Activated naive CD4-positive, alpha-beta T cell treated with anti-CD3 and anti-CD28 coated beads, Interleukin-2, amount 10 ng/mL, durations not matched to agents 7 days and 5 days (primary cell): Measurements from ENCODE around the gene RPS16.

ENCODE experiments used
- CTCF ChIA-PET: fragments of 350-600 bp; sonication (Branson Sonifier 250); formaldehyde crosslinking; loops from one replicate; lab custom pipeline; 2021; ENCODE audit warnings: antibody characterized with exemption; lab: Charles Lee
- DNase-seq: peaks from one replicate; pipeline ENCODE4 v3.0.0-alpha.2; 2020
- H3K27ac Mint-ChIP-seq: one replicate; pipeline ENCODE4 v1.8.0; 2021; ENCODE audit warnings: mild to moderate bottlenecking, moderate library complexity, mixed read lengths
- H3K27me3 Mint-ChIP-seq: one replicate; pipeline ENCODE4 v1.8.0; 2021; ENCODE audit warnings: mild to moderate bottlenecking, mixed read lengths
- H3K36me3 Mint-ChIP-seq: one replicate; pipeline ENCODE4 v1.8.0; 2021; ENCODE audit warnings: mixed read lengths
- H3K4me1 Mint-ChIP-seq: one replicate; pipeline ENCODE4 v1.8.0; 2021; ENCODE audit warnings: mixed read lengths
- H3K4me3 Mint-ChIP-seq: one replicate; pipeline ENCODE4 v1.8.0; 2021; ENCODE audit warnings: mild to moderate bottlenecking, moderate library complexity, mixed read lengths
- H3K9me3 Mint-ChIP-seq: one replicate; pipeline ENCODE4 v1.8.0; 2021; ENCODE audit warnings: mixed read lengths

RPS16 gene

DNA sequence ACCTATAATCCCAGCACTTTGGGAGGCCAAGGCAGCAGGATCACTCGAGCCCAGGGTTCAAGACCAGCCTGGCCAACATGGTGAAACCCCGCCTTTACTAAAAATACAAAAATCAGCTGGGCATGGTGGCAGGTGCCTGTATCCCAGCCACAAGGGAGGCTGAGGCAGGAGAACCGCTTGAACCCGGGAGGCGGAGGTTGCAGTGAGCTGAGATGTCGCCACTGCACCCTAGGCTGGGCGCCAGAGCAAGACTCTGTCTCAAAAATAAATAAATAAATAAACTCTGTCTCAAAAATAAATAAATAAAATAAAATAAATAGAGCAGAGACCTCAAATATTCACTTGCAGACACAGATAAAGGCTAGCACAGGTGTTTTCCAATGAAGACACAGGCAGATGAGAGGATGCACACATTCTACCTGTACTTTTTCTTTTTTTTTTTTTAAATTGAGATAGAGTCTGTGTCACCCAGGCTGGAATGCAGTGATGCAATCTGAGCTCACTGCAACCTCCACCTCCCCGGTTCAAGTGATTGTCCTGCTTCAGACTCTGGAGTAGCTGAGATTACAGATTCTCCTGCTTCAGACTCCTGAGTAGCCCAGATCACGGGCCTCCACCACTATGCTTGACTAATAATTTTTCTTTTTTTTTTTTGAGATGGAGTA lies 2.7 kb upstream of the RPS16 start:
- no peak for DNase-seq
- H3K4me1 Mint-ChIP-seq: peaks cover 46% of the 10 kb centered on the region
- H3K27me3 Mint-ChIP-seq: peaks cover 18% of the 10 kb centered on the region
- H3K9me3 Mint-ChIP-seq: no peaks in the 10 kb centered on the region
- no peak overlapping the region for H3K4me3 Mint-ChIP-seq
- H3K36me3 Mint-ChIP-seq: peaks cover 24% of the 10 kb centered on the region
- CTCF ChIA-PET: interaction anchor here (0.7 to 4.3 kb wide), 2 partner anchors 95 to 110 kb away, joined by 6 to 53 read pairs; partner anchors contain the start of gene EID2B
- H3K27ac Mint-ChIP-seq: no peak overlapping the region

DNA sequence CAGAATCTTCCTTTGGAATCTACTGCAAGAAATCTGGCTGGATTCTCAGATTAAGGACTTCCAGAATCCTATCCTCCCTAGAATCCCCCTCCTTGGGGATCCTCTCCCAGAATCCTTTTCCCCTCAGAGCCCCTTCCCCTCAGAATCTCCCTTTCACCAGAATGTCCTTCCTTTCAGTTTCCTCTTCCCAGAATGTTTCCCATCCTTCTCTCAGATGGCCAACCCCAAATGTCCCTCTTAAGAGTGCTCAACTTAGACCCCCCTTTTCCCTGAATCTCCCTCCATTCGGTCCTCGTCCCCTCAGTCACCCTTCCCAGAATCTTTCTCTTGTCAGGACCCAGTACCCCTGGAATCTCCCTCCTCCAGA lies 584 bp upstream of the RPS16 start:
- H3K27me3 Mint-ChIP-seq: peaks cover 18% of the 10 kb centered on the region
- H3K27ac Mint-ChIP-seq: peak overlapping the region; percentile 99
- CTCF ChIA-PET: interaction anchor here (0.9 to 1.8 kb wide), 6 partner anchors 12 to 96 kb away, joined by 3 to 8 read pairs (median 4); partner anchors contain the start of genes EID2B and PLEKHG2
- H3K4me3 Mint-ChIP-seq: peak overlapping the region; percentile 100
- H3K36me3 Mint-ChIP-seq: peaks cover 34% of the 10 kb centered on the region
- H3K4me1 Mint-ChIP-seq: peaks cover 57% of the 10 kb centered on the region
- no peaks in the 10 kb centered on the region for H3K9me3 Mint-ChIP-seq
- no peak for DNase-seq

DNA sequence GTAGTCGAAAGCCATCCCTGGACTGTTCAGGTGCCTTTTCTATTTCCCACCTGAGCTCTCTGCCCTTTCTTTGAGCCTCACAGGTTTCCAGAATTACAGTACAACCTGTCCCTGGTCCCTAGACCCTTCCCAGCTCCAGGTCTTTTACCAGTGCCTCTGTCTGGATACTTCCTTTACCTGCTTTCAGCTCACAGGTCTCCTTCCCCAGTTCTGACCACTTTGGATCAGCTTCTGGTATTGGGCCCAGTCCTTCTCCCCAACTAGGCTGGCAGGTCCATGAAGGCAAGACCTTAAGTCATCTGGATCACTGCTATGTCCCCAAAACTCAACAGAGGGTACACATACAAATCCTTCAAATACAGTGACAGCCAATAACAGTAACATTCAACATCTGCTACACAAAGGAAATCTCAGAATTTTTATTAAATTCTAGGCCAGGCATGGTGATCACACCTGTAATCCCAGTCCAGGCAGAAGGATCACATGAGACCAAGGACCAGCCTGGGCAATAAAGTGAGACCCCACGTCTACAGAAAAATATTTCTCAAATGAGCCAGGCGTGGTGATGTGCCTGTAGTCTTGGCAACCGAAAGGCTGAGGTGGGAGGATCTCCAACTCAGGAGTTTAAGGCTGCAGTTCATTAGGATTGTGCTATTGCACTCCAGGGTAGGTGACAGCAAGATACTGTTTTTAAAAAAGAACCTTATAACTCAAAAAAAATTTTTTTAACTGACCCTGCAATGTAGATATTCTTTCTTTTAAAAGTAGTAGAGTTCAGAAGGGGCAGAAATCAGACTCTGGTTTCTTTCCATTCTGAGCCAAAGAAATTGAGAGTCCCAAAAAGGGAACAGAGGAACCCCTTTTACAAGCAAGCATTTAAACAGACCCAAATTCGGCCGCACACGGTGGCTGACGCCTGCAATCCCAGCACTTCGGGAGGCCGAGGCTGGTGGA lies 1.3 kb downstream of the RPS16 start:
- Mint-ChIP-seq H3K27me3 (peaks cover 18% of the 10 kb centered on the region), H3K4me3 (peak overlapping the region; percentile 100), H3K4me1 (peaks cover 57% of the 10 kb centered on the region), H3K9me3 (no peaks in the 10 kb centered on the region), H3K36me3 (peaks cover 37% of the 10 kb centered on the region), H3K27ac (peak overlapping the region; percentile 99)
- DNase-seq: no peak
- CTCF ChIA-PET: interaction anchor here (0.8 to 1.8 kb wide), 4 partner anchors 10 to 75 kb away, joined by 3 to 8 read pairs (median 4); partner anchors contain the start of gene PLEKHG2

DNA sequence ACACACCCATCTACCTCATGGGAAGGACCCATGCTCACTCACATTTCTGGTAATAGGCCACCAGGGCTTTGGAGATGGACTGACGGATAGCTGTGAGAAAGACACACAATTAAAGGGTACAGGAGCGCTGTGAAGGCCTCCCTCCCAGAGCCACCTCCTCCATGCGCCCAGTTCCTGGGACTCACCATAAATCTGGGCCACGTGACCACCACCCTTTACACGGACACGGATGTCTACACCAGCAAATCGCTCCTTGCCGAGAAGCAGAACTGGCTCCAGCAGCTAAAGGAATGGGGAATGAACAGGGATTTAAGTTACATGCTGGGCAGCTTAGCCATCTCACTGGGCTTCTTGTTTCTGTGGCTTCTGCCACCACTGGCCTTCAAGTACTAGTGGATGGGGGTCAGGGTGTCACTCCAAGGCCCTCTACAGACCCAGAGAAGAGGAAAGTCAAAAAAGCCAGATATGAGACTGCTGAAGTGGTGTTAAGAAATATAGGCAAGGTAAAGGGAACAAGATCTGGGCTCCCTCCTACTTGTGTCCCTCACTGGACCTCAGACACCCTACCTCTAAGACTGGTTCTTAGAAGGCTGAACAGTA lies 2.2 kb downstream of the RPS16 start:
- DNase-seq: no peak
- peaks cover 57% of the 10 kb centered on the region for H3K4me1 Mint-ChIP-seq
- H3K9me3 Mint-ChIP-seq: no peaks in the 10 kb centered on the region
- CTCF ChIA-PET: no interaction called here
- H3K27me3 Mint-ChIP-seq: peaks cover 18% of the 10 kb centered on the region
- no peak overlapping the region for H3K27ac Mint-ChIP-seq
- H3K36me3 Mint-ChIP-seq: peaks cover 37% of the 10 kb centered on the region
- peak overlapping the region; percentile 18 for H3K4me3 Mint-ChIP-seq

DNA sequence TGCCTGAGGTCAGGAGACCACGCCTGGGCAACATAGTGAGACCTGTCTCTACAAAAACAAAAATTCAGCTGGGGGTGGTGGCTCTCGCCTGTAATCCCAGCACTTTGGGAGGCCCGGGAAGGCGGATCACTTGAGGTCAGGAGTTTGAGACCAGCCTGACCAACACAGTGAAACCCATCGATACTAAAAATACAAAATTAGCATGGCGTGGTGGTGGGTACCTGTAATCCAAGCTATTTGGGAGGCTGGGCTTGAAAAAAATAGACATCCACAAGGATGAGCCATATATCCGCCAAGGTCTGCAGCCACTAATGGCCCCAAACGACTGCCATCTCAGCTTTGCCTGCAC lies 3.1 kb downstream of the RPS16 start:
- Mint-ChIP-seq H3K27me3 (peaks cover 17% of the 10 kb centered on the region), H3K9me3 (no peaks in the 10 kb centered on the region), H3K4me1 (peaks cover 57% of the 10 kb centered on the region), H3K4me3 (no peak overlapping the region), H3K27ac (peak overlapping the region; percentile 49), H3K36me3 (peaks cover 37% of the 10 kb centered on the region)
- CTCF ChIA-PET: interaction anchor here (1.0 to 2.0 kb wide), 2 partner anchors 19 to 35 kb away, joined by 3 to 4 read pairs; no protein-coding TSS in a partner anchor
- DNase-seq: no peak

DNA sequence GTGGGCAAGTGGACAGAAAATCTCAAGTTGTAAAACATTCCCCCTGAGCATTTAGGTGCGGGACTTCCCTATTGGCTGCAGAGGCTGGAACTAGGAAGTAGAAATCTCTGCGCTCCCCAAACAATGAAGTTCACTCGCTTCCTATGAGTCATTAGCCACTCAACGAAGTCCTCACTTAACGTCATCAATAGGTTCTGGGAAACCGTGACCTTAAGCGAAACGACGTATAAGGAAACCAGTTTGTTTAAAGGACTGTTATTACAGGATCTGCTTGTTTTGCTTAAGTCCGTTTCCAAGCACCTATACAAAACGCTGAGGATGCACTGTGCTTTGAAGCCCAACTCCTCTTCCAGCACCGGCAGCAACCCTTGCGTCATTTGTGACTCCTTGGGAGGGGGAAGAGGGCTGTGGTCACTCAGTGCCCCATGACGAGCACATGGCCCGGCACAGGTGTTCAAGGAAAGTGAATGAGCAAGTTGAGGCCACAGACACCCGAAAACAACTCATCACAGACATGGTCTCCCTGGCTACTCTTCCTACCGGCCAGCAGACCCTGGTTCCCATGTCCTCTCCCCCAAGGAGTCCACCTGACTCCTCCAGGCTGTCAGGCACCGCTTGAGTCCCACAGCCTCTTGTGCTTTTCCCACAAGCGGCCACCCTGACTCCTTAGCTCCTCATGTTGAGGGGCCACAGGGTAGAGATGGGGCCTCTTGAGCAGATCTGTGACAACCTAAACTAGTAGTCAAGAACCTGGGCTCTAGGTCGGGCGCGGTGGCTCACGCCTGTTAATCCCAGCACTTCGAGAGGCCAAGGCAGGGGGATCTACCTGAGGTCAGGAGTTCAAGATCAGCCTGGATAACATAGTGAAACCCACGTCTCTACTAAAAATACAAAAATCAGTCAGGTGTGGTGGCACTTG lies 4.8 kb downstream of the RPS16 start:
- Mint-ChIP-seq H3K4me1 (peaks cover 44% of the 10 kb centered on the region), H3K27me3 (peaks cover 3% of the 10 kb centered on the region), H3K36me3 (peaks cover 35% of the 10 kb centered on the region), H3K9me3 (no peaks in the 10 kb centered on the region), H3K4me3 (no peak overlapping the region), H3K27ac (peak overlapping the region; percentile 86)
- peak; percentile 49 for DNase-seq
- CTCF ChIA-PET: interaction anchor here (2.0 kb wide), 1 partner anchor 17 kb away, joined by 4 read pairs; no protein-coding TSS in a partner anchor

DNA sequence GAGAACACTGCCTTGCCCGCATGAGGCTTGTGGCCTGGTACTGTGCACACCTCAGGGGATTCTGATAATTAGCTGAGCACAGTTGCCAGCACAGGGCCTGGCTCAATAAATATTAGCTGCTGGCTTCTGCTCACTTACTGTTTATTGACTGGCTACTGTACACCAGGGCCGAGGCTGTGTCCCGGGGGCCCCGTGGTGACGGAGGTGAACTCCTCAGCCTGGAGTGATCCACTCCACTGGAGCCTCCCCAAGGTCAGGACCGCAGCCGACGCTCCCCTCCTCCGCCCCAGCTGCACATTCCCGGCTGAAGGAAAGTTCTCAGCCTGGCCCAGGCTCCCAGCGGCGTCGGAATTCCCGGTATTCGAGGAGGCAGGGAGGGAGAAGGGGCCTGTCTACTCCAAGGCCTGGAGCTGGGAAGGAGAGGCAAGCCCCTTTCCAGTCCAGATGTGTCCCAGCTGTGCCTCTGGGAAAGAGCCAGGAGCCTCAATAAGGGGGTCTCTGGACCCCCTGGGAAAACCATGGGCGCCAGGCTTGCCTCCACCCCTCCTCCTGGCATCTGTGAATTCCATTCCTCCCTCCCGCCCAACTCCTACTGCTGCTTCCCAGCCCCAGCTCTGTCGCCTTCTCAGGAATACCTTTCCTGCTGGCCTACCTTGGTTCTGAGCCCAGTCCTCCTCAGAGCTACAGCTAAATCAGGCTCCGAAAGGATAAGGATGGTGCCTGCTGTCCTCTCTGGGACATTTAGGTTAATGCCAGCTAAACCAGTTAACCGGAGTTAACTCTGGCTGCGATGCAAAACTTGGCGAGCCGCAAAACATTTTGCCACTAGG lies 7.3 kb downstream of the RPS16 start:
- DNase-seq: no peak
- CTCF ChIA-PET: interaction anchor here (1.2 kb wide), 1 partner anchor 30 kb away, joined by 6 read pairs; no protein-coding TSS in a partner anchor
- Mint-ChIP-seq H3K4me3 (no peak overlapping the region), H3K36me3 (peaks cover 21% of the 10 kb centered on the region), H3K27ac (no peak overlapping the region), H3K4me1 (peaks cover 22% of the 10 kb centered on the region), H3K27me3 (no peaks in the 10 kb centered on the region), H3K9me3 (no peaks in the 10 kb centered on the region)

DNA sequence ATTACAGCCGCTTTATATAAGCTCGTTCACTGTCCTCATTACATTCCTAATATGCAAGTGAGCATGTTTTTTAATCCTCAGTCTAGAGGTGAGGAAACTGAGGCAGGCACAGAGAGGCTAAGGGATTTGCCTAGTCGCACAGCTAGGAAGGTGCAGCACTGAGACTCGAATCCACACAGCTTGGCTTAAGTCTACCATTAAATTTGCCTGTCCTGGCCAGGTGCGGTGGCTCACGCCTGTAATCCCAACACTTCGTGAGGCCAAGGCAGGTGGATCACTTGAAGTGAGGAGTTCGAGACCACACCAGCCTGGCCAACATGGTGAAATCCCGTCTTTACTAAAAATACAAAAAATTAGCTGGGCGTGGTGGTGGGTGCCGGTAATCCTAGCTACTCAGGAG lies 8.0 kb downstream of the RPS16 start:
- Mint-ChIP-seq H3K27me3 (no peaks in the 10 kb centered on the region), H3K27ac (no peak overlapping the region), H3K4me3 (no peak overlapping the region), H3K36me3 (peaks cover 18% of the 10 kb centered on the region), H3K4me1 (peaks cover 14% of the 10 kb centered on the region), H3K9me3 (no peaks in the 10 kb centered on the region)
- no peak for DNase-seq
- CTCF ChIA-PET: interaction anchor here (1.2 kb wide), 1 partner anchor 29 kb away, joined by 6 read pairs; no protein-coding TSS in a partner anchor

DNA sequence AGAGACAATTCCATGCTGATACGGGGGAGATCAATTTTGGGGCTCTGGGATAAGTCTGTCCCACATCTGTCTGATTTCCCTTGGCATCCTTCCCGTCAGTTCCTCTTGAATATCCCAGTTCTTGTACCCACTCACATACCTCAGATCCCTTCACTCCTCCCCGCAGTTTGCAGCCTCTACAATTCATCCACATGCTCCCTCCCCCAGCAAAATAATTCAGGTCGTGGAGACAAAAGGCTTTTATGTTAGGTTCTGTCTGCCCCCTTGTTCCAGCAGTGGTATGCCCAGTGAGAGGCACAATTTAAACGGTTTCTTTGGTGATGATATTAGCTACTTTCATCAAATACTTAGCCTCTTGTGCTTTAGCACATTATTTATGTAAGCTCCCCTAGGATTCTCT lies 9.6 kb downstream of the RPS16 start:
- peaks cover 16% of the 10 kb centered on the region for H3K36me3 Mint-ChIP-seq
- H3K4me1 Mint-ChIP-seq: peaks cover 9% of the 10 kb centered on the region
- H3K9me3 Mint-ChIP-seq: no peaks in the 10 kb centered on the region
- H3K4me3 Mint-ChIP-seq: no peak overlapping the region
- no peaks in the 10 kb centered on the region for H3K27me3 Mint-ChIP-seq
- no peak overlapping the region for H3K27ac Mint-ChIP-seq
- no peak for DNase-seq
- CTCF ChIA-PET: no interaction called here

DNA sequence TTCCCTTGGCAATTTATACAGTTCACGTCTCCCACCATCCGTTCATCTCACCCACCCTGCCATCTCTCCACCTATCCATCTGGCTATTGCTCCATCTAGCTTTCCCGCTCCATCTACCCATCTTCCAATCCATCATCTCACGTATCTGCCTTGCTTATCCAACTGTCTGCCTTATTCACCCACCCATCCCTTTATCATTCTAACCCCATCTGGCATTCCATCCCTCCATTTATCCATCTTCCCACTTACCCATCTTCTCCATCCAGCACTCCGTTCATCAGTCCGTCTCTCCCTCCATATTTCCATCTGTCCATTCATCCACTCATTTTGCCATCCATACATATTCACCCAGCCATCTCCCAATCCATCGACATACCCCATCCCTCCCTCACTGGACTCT lies 10.0 kb downstream of the RPS16 start:
- Mint-ChIP-seq H3K4me3 (no peak overlapping the region), H3K27me3 (no peaks in the 10 kb centered on the region), H3K9me3 (no peaks in the 10 kb centered on the region), H3K4me1 (peaks cover 5% of the 10 kb centered on the region), H3K36me3 (peaks cover 14% of the 10 kb centered on the region), H3K27ac (no peak overlapping the region)
- CTCF ChIA-PET: no interaction called here
- no peak for DNase-seq

DNA sequence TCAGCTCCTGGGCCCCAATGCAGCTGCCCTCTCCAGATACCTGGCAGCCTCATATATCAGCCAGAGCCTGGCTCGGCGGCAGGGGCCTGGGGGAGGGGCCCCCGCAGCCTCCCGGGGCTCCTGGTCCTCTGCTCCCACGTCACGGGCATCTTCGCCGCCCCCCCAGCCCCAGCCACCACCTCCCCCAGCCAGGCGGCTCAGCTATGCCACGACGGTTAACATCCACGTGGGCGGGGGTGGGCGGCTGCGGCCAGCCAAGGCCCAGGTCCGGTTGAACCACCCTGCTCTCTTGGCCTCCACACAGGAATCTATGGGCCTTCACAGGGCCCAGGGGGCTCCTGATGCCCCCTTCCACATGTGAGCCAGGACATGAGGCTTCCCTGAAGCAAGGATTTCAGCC lies 10.8 kb downstream of the RPS16 start:
- CTCF ChIA-PET: interaction anchor here (1.9 kb wide), 1 partner anchor 10 kb away, joined by 4 read pairs; the partner anchor contains the start of gene RPS16
- Mint-ChIP-seq H3K27ac (no peak overlapping the region), H3K4me3 (no peak overlapping the region), H3K27me3 (no peaks in the 10 kb centered on the region), H3K9me3 (no peaks in the 10 kb centered on the region), H3K4me1 (no peaks in the 10 kb centered on the region), H3K36me3 (peaks cover 13% of the 10 kb centered on the region)
- DNase-seq: no peak

DNA sequence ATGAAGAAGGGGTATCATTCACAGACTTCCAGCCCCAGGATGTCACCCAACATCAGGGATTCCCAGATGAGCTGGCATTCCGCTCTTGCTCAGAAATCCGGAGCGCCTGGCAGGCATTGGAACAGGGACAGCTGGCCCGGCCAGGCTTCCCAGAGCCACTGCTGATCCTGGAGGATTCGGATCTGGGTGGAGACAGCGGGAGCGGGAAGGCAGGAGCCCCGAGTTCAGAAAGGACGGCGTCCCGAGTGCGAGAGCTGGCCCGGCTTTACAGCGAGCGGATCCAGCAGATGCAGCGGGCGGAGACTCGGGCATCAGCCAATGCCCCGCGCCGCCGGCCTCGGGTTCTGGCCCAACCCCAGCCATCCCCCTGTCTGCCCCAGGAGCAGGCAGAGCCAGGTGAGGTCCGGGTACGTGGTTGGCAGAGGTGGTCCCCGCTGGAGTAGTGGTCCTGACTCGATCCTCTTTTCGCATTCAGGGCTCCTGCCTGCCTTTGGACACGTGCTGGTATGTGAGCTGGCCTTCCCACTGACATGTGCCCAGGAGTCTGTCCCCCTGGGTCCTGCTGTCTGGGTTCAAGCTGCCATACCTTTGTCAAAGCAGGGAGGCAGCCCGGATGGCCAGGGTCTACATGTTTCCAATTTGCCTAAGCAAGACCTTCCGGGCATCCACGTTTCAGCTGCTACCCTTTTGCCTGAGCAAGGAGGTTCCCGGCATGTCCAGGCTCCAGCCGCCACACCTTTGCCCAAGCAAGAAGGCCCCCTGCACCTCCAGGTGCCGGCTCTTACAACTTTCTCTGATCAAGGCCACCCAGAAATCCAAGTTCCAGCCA lies 12.3 kb downstream of the RPS16 start:
- H3K4me3 Mint-ChIP-seq: no peak overlapping the region
- no peaks in the 10 kb centered on the region for H3K27me3 Mint-ChIP-seq
- CTCF ChIA-PET: interaction anchor here (1.9 kb wide), 1 partner anchor 12 kb away, joined by 4 read pairs; the partner anchor contains the start of gene RPS16
- peaks cover 20% of the 10 kb centered on the region for H3K36me3 Mint-ChIP-seq
- no peak for DNase-seq
- H3K4me1 Mint-ChIP-seq: no peaks in the 10 kb centered on the region
- H3K9me3 Mint-ChIP-seq: no peaks in the 10 kb centered on the region
- H3K27ac Mint-ChIP-seq: no peak overlapping the region
